ELF-1 (cell line): ENCODE results near the gene PWWP2A.
A peak's percentile ranks its signal among the peaks of the same experiment; 100 is the strongest.

Experiments
- DNase-seq: peaks from one replicate; pipeline ENCODE4 v3.0.0-alpha.2; 2016; ENCODE audit warnings: low read depth, low spot score

Gene PWWP2A

GRCh38 chr5:160133071-160133917, 14.0 kb upstream of the PWWP2A start:
- DNase-seq = peak; percentile 71

- DNase-seq = no peak
These were observed 10.6 kb upstream of the PWWP2A start for GRCh38 chr5:160129841-160130240.

- no peak for DNase-seq
These were observed 9.4 kb upstream of the PWWP2A start for GRCh38 chr5:160128632-160129031.

- no peak for DNase-seq
These were observed 636 bp upstream of the PWWP2A start for GRCh38 chr5:160119905-160120266.

GRCh38 chr5:160118349-160119141, 705 bp downstream of the PWWP2A start:
- no peak for DNase-seq

- DNase-seq = no peak
These were observed 2.3 kb downstream of the PWWP2A start for GRCh38 chr5:160116991-160117390.

- DNase-seq = no peak
These were observed 11.1 kb downstream of the PWWP2A start for GRCh38 chr5:160108124-160108523.

- no peak for DNase-seq
These were observed 13.4 kb downstream of the PWWP2A start for GRCh38 chr5:160105686-160106360.

GRCh38 chr5:160097991-160098390, 21.3 kb downstream of the PWWP2A start:
- no peak for DNase-seq

- DNase-seq = no peak
These were observed 23.1 kb downstream of the PWWP2A start for GRCh38 chr5:160096178-160096577.

GRCh38 chr5:160092960-160093707, 26.1 kb downstream of the PWWP2A start:
- DNase-seq = no peak

- DNase-seq = no peak
These were observed 26.7 kb downstream of the PWWP2A start for GRCh38 chr5:160092514-160092913.

GRCh38 chr5:160090059-160090458, 29.2 kb downstream of the PWWP2A start:
- DNase-seq = no peak

GRCh38 chr5:160089531-160089930, 29.7 kb downstream of the PWWP2A start:
- no peak for DNase-seq

GRCh38 chr5:160088805-160089204, 30.4 kb downstream of the PWWP2A start:
- no peak for DNase-seq

- DNase-seq = no peak
These were observed 32.1 kb downstream of the PWWP2A start for GRCh38 chr5:160087199-160087598.

GRCh38 chr5:160084144-160084543, 35.1 kb downstream of the PWWP2A start:
- no peak for DNase-seq

GRCh38 chr5:160083501-160083900, 35.7 kb downstream of the PWWP2A start:
- DNase-seq = no peak

GRCh38 chr5:160082614-160083500, 36.4 kb downstream of the PWWP2A start:
- no peak for DNase-seq

- DNase-seq = no peak
These were observed 37.8 kb downstream of the PWWP2A start for GRCh38 chr5:160081495-160081894.

GRCh38 chr5:160079753-160080152, 39.5 kb downstream of the PWWP2A start:
- no peak for DNase-seq
